HCT116 (cell line): Measurements from ENCODE around the gene UFD1. TPM values are rescaled to one million over a fixed set of nuclear protein-coding genes. Genes with fewer than 3 reads are reported as not detected.
A peak's percentile ranks its signal among the peaks of the same experiment; 100 is the strongest.

Experiments used
- ATAC-seq: fragments of 200-7000 bp; cut with Tn5 transposase; 2 replicates; pipeline ENCODE4 v1.9.1; 2020; ENCODE audit warnings: mild to moderate bottlenecking, moderate library complexity
- BruUV-seq: library from RNA; stranded (reverse); fragments of 400-500 nt; replicated peaks from 2 replicates; lab custom pipeline; 2021; lab: Mats Ljungman, UMichigan
- CTCF ChIA-PET: fragments of 300-600 bp; sonication (Branson Sonifier 250); formaldehyde crosslinking; loops from one replicate; lab custom pipeline; 2021; ENCODE audit warnings: antibody characterized with exemption; lab: Charles Lee
- POLR2A ChIA-PET: fragments of 300-600, 350-600 bp; sonication (Branson Sonifier 250); formaldehyde crosslinking; loops from one replicate; lab custom pipeline; 2021; ENCODE audit warnings: antibody characterized with exemption; lab: Charles Lee
- RAD21 ChIA-PET, 2 experiments: fragments of 300-600 bp; sonication (Branson Sonifier 250); formaldehyde crosslinking; loops; one replicate each; lab custom pipeline; 2023; ENCODE audit warnings: low total read pairs in 2 of 2; ENCODE audit not compliant: uncharacterized antibody in 2 of 2, unreplicated experiment in 2 of 2, low non-redundant PET in 1 of 2; lab: Charles Lee
- DNase-seq: peaks from one replicate; pipeline ENCODE4 v3.0.0-alpha.2; 2010; ENCODE audit warnings: low read depth, low spot score
- H2AFZ ChIP-seq: fragments of 200-600 bp; shearing (Covaris generic), sonication (generic); 2 replicates; pipeline ENCODE4 v1.6.1; 2017; ENCODE audit warnings: low read depth, mixed run types, mixed read lengths, antibody characterized with exemption, low read length; ENCODE audit not compliant: poor library complexity, severe bottlenecking
- H3K27ac ChIP-seq: 2 replicates; pipeline ENCODE4 v1.5.1; 2012; ENCODE audit warnings: low read depth, low read length
- H3K27me3 ChIP-seq: fragments of 200-600 bp; sonication (generic); 2 replicates; pipeline ENCODE4 v1.6.1; 2016; ENCODE audit warnings: mixed run types, low read length, mixed read lengths; ENCODE audit not compliant: insufficient read depth
- H3K36me3 ChIP-seq, 2 experiments: fragments of 200-500 bp in 1 of 2; fragments of 200-600 bp in 1 of 2; sonication (Bioruptor generic) in 1 of 2; sonication (generic) in 1 of 2; 2 replicates each; pipeline versions ENCODE4 v1.5.1 to v1.6.1; 2014 to 2016; ENCODE audit warnings: low read length in 2 of 2, inconsistent platforms in 1 of 2, mixed read lengths in 1 of 2, mixed run types in 1 of 2; ENCODE audit not compliant: insufficient read depth in 2 of 2, control insufficient read depth in 1 of 2
- H3K4me1 ChIP-seq, 2 experiments: fragments of 200-600 bp in 1 of 2; sonication (generic) in 1 of 2; 2 replicates each; pipeline versions ENCODE4 v1.5.1 to v1.6.1; 2012 to 2017; ENCODE audit warnings: low read length in 2 of 2, inconsistent platforms in 1 of 2, mild to moderate bottlenecking in 1 of 2, mixed read lengths in 1 of 2, mixed run types in 1 of 2, moderate library complexity in 1 of 2; ENCODE audit not compliant: insufficient read depth in 2 of 2, control insufficient read depth in 1 of 2
- H3K4me2 ChIP-seq: fragments of 200-600 bp; sonication (generic); 2 replicates; pipeline ENCODE4 v1.6.1; 2017; ENCODE audit warnings: mixed run types, low read length, mixed read lengths
- H3K4me3 ChIP-seq, 2 experiments: fragments of 200-600 bp in 1 of 2; sonication (generic) in 1 of 2; replicated peaks in 1 of 2; 2 replicates each; pipeline ENCODE4 v1.5.1; 2011 to 2016; ENCODE audit warnings: low read length in 2 of 2, control low read depth in 1 of 2, low read depth in 1 of 2, mild to moderate bottlenecking in 1 of 2, mixed read lengths in 1 of 2, mixed run types in 1 of 2
- H3K79me2 ChIP-seq: fragments of 200-600 bp; sonication (generic); 2 replicates; pipeline ENCODE4 v1.6.1; 2017; ENCODE audit warnings: mild to moderate bottlenecking, mixed run types, low read length, moderate library complexity, mixed read lengths; ENCODE audit not compliant: insufficient read depth
- H3K9ac ChIP-seq: fragments of 200-600 bp; sonication (generic); 2 replicates; pipeline ENCODE4 v1.6.1; 2016; ENCODE audit warnings: low read length, mixed read lengths
- H3K9me2 ChIP-seq: fragments of 200-600 bp; sonication (generic), shearing (Covaris generic); 2 replicates; pipeline ENCODE4 v1.6.1; 2017; ENCODE audit warnings: mixed run types, mild to moderate bottlenecking, moderate library complexity; ENCODE audit not compliant: insufficient read depth
- H3K9me3 ChIP-seq, 2 experiments: fragments of 200-500 bp in 1 of 2; fragments of 200-600 bp in 1 of 2; sonication (Bioruptor generic) in 1 of 2; sonication (generic) in 1 of 2; 2 replicates each; pipeline ENCODE4 v1.6.1; 2014 to 2017; ENCODE audit warnings: low read length in 2 of 2, mixed read lengths in 2 of 2, inconsistent platforms in 1 of 2, low read depth in 1 of 2, mild to moderate bottlenecking in 1 of 2, mixed run types in 1 of 2, moderate library complexity in 1 of 2; ENCODE audit not compliant: control insufficient read depth in 1 of 2, insufficient read depth in 1 of 2
- H4K20me1 ChIP-seq: fragments of 200-600 bp; sonication (generic), shearing (Covaris generic); 2 replicates; pipeline ENCODE4 v1.6.1; 2017; ENCODE audit warnings: mixed run types, mild to moderate bottlenecking, moderate library complexity; ENCODE audit not compliant: insufficient read depth
- CTCF ChIP-seq, 3 experiments: fragments of 200-600 bp in 1 of 3; sonication (generic) in 1 of 3; IDR thresholded peaks in 2 of 3; conservative IDR thresholded peaks in 1 of 3; 2 replicates each; pipeline ENCODE4 v1.5.1; 2012 to 2017; ENCODE audit warnings: low read depth in 2 of 3, low read length in 2 of 3, antibody characterized with exemption in 1 of 3, borderline replicate concordance in 1 of 3, control low read depth in 1 of 3, mild to moderate bottlenecking in 1 of 3, mixed read lengths in 1 of 3, mixed run types in 1 of 3, moderate library complexity in 1 of 3; ENCODE audit not compliant: insufficient read depth in 1 of 3
- FOSL1 ChIP-seq: IDR thresholded peaks from 2 replicates; pipeline ENCODE4 v1.6.1; 2012; ENCODE audit warnings: low read depth
- JUND ChIP-seq: IDR thresholded peaks from 2 replicates; pipeline ENCODE4 v1.6.1; 2012
- intact Hi-C: fragments of 100-400 bp; cut with micrococcal nuclease; formaldehyde crosslinking; loops from 2 replicates; pipeline ENCODE4 v1.10.0; 2022
- total RNA-seq: library from RNA; stranded (reverse); gene quantifications from one replicate; pipeline ENCODE4 v1.2.1, GENCODE V29; 2021; ENCODE audit not compliant: unreplicated experiment

Gene UFD1
- total RNA-seq, 1 experiment from 2014 or later, result 97.5 TPM

GRCh38 chr22:19503869-19504268 lies 24.9 kb upstream of the UFD1 start:
- no peaks in the 10 kb centered on the region for H3K4me1 ChIP-seq
- H3K79me2 ChIP-seq, result no peaks in the 10 kb centered on the region
- ChIA-PET RAD21 (no interaction called here), CTCF (no interaction called here), POLR2A (no interaction called here)
- H3K9me2 ChIP-seq, result no peaks in the 10 kb centered on the region
- intact Hi-C loops, result no loop called here
- DNase-seq, result no peak
- H3K27me3 ChIP-seq, result no peaks in the 10 kb centered on the region
- no peak for TF ChIP-seq FOSL1
- TF ChIP-seq CTCF (IDR thresholded peaks at IDR 0.05 in 2 of 3, conservative IDR thresholded peaks at IDR 0.05 in 1 of 3; ENCODE audit: borderline replicate concordance in 1 of 3, insufficient read depth in 1 of 3, low read depth in 2 of 3, low read length in 2 of 3), result 0 out of 6 replicates have a peak, but pooled peaks of 1 of the 3 experiments have one; percentile 14
- no peak overlapping the region for H2AFZ ChIP-seq
- peaks cover 0 to 15% of the 10 kb centered on the region in 2 experiments; a peak in 1 of 4 replicates for H3K36me3 ChIP-seq
- BruUV-seq, result no TSS peak
- peak; percentile 64 for ATAC-seq
- H3K27ac ChIP-seq, result no peak overlapping the region
- H3K9ac ChIP-seq, result no peak overlapping the region
- H3K4me3 ChIP-seq, result no peak overlapping the region
- H3K4me2 ChIP-seq, result no peak overlapping the region
- H3K9me3 ChIP-seq, result no peaks in the 10 kb centered on the region
- no peaks in the 10 kb centered on the region for H4K20me1 ChIP-seq

- peaks cover 0 to 15% of the 10 kb centered on the region in 2 experiments; a peak in 1 of 4 replicates for H3K36me3 ChIP-seq
- no peak overlapping the region for H3K9ac ChIP-seq
- no peaks in the 10 kb centered on the region for H3K27me3 ChIP-seq
- intact Hi-C loops, result no loop called here
- ATAC-seq (no peak), DNase-seq (no peak)
- TF ChIP-seq JUND, result no peak
- no peak overlapping the region for H2AFZ ChIP-seq
- no peaks in the 10 kb centered on the region for H4K20me1 ChIP-seq
- H3K4me3 ChIP-seq, result no peak overlapping the region
- H3K27ac ChIP-seq, result no peak overlapping the region
- ChIA-PET RAD21 (no interaction called here), POLR2A (no interaction called here), CTCF (interaction anchor here (0.6 kb wide), 1 partner anchor 35 kb away, joined by 4 read pairs; no protein-coding TSS in a partner anchor)
- H3K9me3 ChIP-seq, result no peaks in the 10 kb centered on the region
- no peaks in the 10 kb centered on the region for H3K9me2 ChIP-seq
- no peaks in the 10 kb centered on the region for H3K4me1 ChIP-seq
- H3K79me2 ChIP-seq, result no peaks in the 10 kb centered on the region
- no TSS peak for BruUV-seq
- H3K4me2 ChIP-seq, result no peak overlapping the region
Observed at GRCh38 chr22:19503367-19503766, 24.4 kb upstream of the UFD1 start.
